Right cardiac atrium (tissue), 5 donors: Measurements from ENCODE around the gene SLC16A8. TPM values are rescaled to one million over a fixed set of nuclear protein-coding genes. Genes with fewer than 3 reads are reported as not detected.
"Not testable (repeated sequence)": the region's sequence is repeated elsewhere in the genome, so short reads cannot be mapped to it uniquely, and the experiment has no call there.

Experiments
- ATAC-seq, 2 donors: fragments of 200-7000 bp; cut with Tn5 transposase; one replicate each; pipeline versions ENCODE4 v1.8.0 to v1.9.1; 2020; ENCODE audit warnings: moderate library complexity in 2 of 2, mild to moderate bottlenecking in 1 of 2
- DNase-seq, 3 donors: peaks; one replicate each; pipeline ENCODE4 v3.0.0-alpha.2; 2020
- H3K27ac ChIP-seq: one replicate; pipeline ENCODE4 v1.5.1; 2013; ENCODE audit warnings: mild to moderate bottlenecking, low read length, control low read depth, moderate library complexity
- H3K27me3 ChIP-seq: one replicate; pipeline ENCODE4 v1.6.1; 2013; ENCODE audit not compliant: control insufficient read depth, insufficient read depth
- H3K4me1 ChIP-seq: one replicate; pipeline ENCODE4 v1.6.1; 2013; ENCODE audit warnings: low read length; ENCODE audit not compliant: control insufficient read depth, insufficient read depth
- H3K4me3 ChIP-seq: one replicate; pipeline ENCODE4 v1.5.1; 2013; ENCODE audit warnings: low read length, control low read depth
- H3K9me3 ChIP-seq: one replicate; pipeline ENCODE4 v1.6.1; 2013; ENCODE audit warnings: low read length; ENCODE audit not compliant: control insufficient read depth
- WGBS: extraction: QIAGEN DNeasy Blood & Tissue Kit; methylation state at CpG from one replicate; pipeline ENCODE4 v1.1.7; 2013; 5-methylcytosine and 5-hydroxymethylcytosine counted together
- intact Hi-C, 4 donors: fragments of 100-400 bp; cut with DNase I; formaldehyde crosslinking; loops; one replicate each; pipeline versions ENCODE4 v1.11.0 to v1.14.0; 2022 to 2023
- polyA plus RNA-seq: library from polyadenylated mRNA; stranded (reverse); fragments of 200-250 nt; gene quantifications from one replicate; pipeline ENCODE4 v1.2.3, GENCODE V29; 2013
- total RNA-seq, 4 donors: library from RNA; stranded (reverse); fragmentation: NEBNext Ultra II Directional; extraction: Animal tissue kit (Norgen Biotek cat#: 25700); gene quantifications; one replicate each; pipeline ENCODE4 v1.2.1, GENCODE V29; 2021
- donor health status: healthy with polysubstance abuse.
- donor health status: DM: no; HTN: yes; CAD: no.
- donor health status: DM: no; HTN: no; CAD: no.
- donor health status: DM: no; HTN: yes; CAD: no; lungs with severe emphysema.
- donor health status: DM: yes; HTN: yes; CAD: no.

Gene SLC16A8
- total and polyA plus RNA-seq, 5 donors, result 0.41 to 0.68 (median 0.60) TPM; not detected in 1

DNA sequence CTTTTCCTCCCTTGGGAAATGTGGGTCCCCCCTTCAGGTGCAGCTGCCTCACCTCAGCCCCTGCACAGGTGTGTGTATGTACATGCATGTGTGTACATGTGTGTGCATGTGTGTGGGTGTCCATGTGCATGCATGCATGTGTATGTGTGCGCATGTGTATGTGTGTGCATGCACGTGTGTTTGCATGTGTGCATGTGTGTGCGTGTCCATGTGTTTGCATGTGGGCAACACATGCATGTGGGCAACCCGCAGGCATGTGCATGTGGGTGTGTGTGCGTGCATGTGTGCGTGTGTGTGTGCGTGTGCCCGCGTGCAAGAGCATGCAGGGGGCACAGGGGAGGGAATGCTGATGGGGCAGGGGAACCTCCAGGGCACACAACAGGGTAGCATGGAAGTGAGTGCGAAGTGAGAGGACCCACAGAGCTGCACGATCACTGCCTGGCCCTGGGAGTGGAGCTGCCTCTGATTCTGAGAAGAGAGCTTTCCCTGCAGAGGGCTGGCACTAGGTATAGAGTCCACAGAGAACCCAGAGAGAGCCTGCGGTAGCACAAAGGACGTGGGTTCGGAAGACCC, 41.1 kb upstream of the SLC16A8 start:
- H3K27ac ChIP-seq, result no peak overlapping the region
- DNase-seq, result no peak

DNA sequence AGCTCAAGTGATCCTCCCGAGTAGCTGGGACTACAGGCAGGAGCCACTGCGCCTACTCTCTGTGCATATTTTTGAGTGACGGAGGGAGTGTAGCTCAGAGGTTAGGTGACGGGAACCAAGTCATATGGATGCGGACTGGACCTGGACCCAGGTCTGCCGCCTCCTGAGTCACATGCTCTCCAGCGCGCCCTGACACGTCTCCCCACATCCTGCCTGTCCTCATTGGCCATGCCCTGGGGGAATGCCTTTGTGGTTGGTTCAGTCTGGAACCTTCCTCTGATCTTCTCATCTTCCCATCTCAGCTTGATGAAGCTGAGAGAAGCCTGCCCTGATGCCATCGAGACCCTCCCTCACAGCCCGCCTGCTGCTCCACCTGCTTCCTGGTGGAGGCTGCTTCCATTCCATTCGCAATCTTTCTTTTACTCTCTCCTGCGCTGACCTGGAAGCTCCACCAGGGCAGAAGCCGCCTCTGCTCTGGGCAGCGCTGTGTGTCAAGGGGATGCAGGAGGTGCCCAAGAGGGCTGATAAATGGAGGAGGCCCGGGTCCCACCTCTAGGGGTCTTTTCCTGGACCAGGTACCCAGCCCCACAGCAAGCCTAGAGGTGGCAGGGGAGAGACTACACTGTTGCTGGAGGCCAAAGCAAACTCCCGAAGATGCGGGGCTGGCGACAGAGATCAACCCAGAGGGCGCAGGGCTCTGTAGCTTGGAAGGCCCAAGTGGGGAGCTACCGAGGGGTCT, 40.4 kb upstream of the SLC16A8 start:
- H3K27me3 ChIP-seq, result no peaks in the 10 kb centered on the region
- ATAC-seq (no peak), DNase-seq (no peak)
- H3K9me3 ChIP-seq, result no peaks in the 10 kb centered on the region
- no peaks in the 10 kb centered on the region for H3K4me1 ChIP-seq
- WGBS, result 94% methylated on average over 21 of the region's 21 CpGs
- intact Hi-C loops, result no loop called here
- no peak overlapping the region for H3K27ac ChIP-seq
- H3K4me3 ChIP-seq, result no peak overlapping the region

More for the DNA sequence above, 41.1 kb upstream of the SLC16A8 start:
- Histone ChIP-seq H3K27me3 (no peaks in the 10 kb centered on the region), H3K4me3 (no peak overlapping the region), H3K9me3 (no peaks in the 10 kb centered on the region), H3K4me1 (no peaks in the 10 kb centered on the region)
- 94% methylated on average over 14 of the region's 14 CpGs for WGBS
- intact Hi-C loops, result no loop called here
- ATAC-seq, result no peak

DNA sequence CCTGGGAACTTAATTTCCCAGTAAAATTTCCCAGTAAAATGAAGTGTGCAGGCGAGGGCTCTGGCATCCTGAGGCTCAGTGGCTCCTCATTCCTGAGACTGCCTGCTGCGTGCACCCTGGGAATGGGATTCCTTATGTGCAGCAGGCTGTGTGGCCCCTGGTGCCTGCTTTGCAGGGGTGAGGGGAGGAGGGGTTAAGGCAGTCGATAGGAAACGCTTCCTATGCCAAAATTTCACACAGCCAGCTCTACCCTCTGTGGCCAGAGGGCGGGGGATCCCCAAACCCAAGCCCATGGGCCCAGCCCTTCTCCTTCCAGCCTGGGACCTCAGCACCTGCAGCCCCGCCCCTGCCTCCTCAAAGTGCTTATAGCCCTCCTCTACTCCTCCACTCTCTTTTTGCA, 38.6 kb upstream of the SLC16A8 start:
- 81% methylated on average over 6 of the region's 6 CpGs for WGBS

DNA sequence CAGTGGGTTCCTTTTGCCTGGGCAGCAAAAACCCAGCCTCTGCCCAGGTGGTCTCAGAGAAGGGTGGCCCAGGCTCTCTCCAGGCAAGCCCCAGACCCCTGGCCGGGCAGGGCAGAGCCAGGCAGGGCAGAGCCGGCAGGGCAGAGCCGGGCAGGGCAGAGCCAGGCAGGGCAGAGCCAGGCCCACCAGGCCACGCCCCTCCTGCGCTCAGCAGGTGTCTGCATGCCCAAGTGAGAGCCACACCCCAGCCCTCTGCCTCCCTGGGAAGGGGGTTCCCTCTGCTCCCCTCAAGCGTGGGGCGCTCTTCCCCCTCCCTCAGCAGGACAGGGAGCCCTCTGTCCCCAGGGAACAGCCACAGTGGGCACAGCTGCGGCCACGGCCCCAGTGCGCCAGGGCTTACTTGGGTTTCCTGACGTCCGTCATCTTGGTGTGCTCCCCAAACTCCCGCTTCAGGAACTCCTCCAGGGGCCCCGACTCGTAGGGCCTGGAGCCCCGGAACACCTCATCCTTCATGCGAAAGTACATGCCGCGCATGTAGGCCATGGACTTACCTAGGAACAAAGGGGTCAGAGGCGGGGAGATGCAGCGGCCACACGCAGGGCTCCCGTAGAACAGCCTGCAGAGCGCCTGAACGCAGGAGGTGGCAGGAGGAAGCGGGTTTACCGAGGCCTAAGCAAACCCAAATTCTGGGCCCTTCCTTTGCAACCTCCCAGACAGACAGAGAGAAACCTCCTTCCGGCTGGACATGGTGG, 36.6 kb upstream of the SLC16A8 start:
- Histone ChIP-seq H3K4me1 (no peaks in the 10 kb centered on the region), H3K27me3 (no peaks in the 10 kb centered on the region), H3K4me3 (no peak overlapping the region), H3K9me3 (no peaks in the 10 kb centered on the region), H3K27ac (no peak overlapping the region)
- WGBS, result 92% methylated on average over 28 of the region's 28 CpGs
- intact Hi-C loops, result no loop called here
- DNase-seq, result no peak
- peak in 1 of 2 donors; percentile 25 for ATAC-seq

More for the DNA sequence above, 38.6 kb upstream of the SLC16A8 start:
- Histone ChIP-seq H3K9me3 (no peaks in the 10 kb centered on the region), H3K4me1 (no peaks in the 10 kb centered on the region), H3K4me3 (no peak overlapping the region), H3K27me3 (no peaks in the 10 kb centered on the region), H3K27ac (no peak overlapping the region)
- peak in 1 of 3 donors; percentile 24 for DNase-seq
- intact Hi-C loops, result no loop called here
- no peak for ATAC-seq

DNA sequence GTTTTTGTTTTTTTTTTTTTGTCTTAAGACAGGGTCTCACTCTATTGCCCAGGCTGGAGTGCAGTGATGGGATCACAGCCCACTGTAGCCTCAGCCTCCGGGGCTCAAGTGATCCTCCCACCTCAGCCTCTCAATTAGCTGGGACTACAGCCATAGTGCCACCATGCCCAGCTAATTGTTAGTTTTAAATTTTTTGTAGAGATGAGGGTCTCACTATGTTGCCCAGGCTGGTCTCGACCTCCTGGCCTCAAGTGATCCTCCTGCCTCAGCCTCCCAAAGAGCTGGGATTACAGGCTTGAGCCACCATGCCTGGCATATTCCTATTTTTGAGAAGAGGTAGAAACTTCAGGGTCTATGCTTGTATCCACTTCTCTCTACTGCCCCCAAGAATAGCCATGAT, 34.8 kb upstream of the SLC16A8 start:
- WGBS, result 97% methylated on average over 2 of the region's 2 CpGs
- not testable (repeated sequence) for DNase-seq, ATAC-seq, H3K9me3 ChIP-seq, H3K4me3 ChIP-seq, H3K27me3 ChIP-seq, H3K4me1 ChIP-seq, H3K27ac ChIP-seq
- intact Hi-C loops, result loop anchor here in 2 of 4 donors (10.0 kb wide), 3 partner anchors 86 to 236 kb away; partner anchors contain the start of gene MAFF (in 1 of the 2)

DNA sequence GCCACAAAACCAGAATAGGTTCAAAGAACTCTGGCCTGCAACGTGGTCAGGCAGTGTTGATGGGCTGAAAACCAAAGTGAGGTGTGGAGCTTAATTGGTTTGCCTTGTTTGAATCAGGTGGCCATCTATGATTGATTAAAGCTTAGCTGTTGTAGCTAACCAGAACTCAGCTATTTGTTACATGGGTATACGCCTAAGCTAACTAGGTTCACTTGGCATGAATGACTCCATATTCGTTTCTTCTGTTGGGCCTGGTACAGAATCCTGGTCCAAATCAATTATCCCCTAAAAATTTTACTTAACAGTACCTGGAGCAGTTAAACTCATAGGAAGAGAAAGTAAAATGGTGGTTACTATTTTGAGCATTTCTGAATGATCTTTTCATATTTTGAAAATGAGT, 34.2 kb upstream of the SLC16A8 start:
- Histone ChIP-seq H3K27me3 (no peaks in the 10 kb centered on the region), H3K27ac (no peak overlapping the region), H3K4me1 (no peaks in the 10 kb centered on the region), H3K4me3 (no peak overlapping the region), H3K9me3 (no peaks in the 10 kb centered on the region)
- ATAC-seq (no peak), DNase-seq (no peak)
- WGBS, result 93% methylated on average over 3 of the region's 3 CpGs
- intact Hi-C loops, result loop anchor here in 2 of 4 donors (10.0 kb wide), 3 partner anchors 87 to 237 kb away; partner anchors contain the start of gene MAFF (in 1 of the 2)

DNA sequence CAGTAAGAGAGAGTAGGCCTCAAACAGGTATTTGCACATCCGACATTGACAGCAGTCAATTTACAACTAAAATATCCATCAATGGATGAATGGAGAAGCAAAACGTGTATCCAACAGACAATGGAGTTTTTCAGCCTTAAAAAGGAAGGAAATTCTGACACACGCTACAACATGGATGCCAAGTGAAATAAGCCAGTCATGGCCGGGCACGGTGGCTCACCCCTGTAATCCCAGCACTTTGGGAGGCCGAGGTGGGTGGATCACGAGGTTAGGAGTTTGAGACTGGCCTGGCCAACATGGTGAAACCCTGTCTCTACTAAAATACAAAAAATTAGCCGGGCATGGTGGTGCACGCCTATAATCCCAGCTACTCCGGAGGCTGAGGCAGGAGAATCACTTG, 33.6 kb upstream of the SLC16A8 start:
- not testable (repeated sequence) for H3K4me1 ChIP-seq, H3K27me3 ChIP-seq, DNase-seq, ATAC-seq, H3K4me3 ChIP-seq, H3K9me3 ChIP-seq, H3K27ac ChIP-seq
- WGBS, result 91% methylated on average over 10 of the region's 10 CpGs
- intact Hi-C loops, result loop anchor here in 2 of 4 donors (10.0 kb wide), 3 partner anchors 87 to 237 kb away; partner anchors contain the start of gene MAFF (in 1 of the 2)

DNA sequence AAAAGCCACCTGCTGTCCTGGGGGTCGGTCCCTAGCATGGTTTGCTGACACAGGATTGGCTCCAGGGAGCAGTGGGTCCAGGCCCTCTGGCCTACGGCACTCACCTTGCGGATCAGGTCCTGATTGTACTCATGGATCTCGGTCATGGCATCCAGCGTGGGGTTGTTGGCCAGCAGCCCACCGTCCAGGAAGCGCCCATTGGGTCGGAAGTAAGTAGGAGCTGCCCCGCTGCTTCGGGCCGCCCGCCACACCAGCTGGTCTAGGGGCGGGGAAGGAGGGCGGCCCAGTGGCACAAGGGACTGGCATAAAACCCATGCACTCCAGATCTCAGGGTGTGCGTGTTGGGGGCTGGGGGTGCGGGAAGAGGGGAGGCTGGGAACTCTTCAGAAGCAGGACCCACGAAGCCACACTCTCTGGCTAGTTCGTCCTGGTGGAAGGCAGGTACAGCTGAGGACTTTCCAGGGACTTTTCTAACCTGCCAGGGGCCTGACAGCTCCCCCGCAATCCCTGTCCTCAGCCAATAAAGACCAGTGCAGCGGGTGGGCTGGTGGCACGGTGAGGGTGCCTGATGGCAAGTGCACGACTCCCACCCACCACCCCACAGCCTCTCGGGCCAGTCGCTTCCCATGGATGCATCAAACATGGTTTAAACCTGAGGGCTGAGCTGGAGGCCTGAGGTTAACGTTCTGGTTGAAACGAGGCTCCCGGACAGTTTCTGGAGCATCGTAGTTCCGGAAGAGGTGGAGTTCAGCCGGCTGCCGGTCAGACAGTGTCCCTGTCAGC, 31.6 kb upstream of the SLC16A8 start:
- no peaks in the 10 kb centered on the region for H3K4me1 ChIP-seq
- DNase-seq (peak in 2 of 3 donors; percentile 30 to 63), ATAC-seq (no peak)
- 95% methylated on average over 31 of the region's 31 CpGs for WGBS
- intact Hi-C loops, result loop anchor here in 2 of 4 donors (10.0 kb wide), 3 partner anchors 89 to 239 kb away; partner anchors contain the start of gene MAFF (in 1 of the 2)
- H3K4me3 ChIP-seq, result no peak overlapping the region
- no peaks in the 10 kb centered on the region for H3K9me3 ChIP-seq
- no peaks in the 10 kb centered on the region for H3K27me3 ChIP-seq
- H3K27ac ChIP-seq, result no peak overlapping the region

DNA sequence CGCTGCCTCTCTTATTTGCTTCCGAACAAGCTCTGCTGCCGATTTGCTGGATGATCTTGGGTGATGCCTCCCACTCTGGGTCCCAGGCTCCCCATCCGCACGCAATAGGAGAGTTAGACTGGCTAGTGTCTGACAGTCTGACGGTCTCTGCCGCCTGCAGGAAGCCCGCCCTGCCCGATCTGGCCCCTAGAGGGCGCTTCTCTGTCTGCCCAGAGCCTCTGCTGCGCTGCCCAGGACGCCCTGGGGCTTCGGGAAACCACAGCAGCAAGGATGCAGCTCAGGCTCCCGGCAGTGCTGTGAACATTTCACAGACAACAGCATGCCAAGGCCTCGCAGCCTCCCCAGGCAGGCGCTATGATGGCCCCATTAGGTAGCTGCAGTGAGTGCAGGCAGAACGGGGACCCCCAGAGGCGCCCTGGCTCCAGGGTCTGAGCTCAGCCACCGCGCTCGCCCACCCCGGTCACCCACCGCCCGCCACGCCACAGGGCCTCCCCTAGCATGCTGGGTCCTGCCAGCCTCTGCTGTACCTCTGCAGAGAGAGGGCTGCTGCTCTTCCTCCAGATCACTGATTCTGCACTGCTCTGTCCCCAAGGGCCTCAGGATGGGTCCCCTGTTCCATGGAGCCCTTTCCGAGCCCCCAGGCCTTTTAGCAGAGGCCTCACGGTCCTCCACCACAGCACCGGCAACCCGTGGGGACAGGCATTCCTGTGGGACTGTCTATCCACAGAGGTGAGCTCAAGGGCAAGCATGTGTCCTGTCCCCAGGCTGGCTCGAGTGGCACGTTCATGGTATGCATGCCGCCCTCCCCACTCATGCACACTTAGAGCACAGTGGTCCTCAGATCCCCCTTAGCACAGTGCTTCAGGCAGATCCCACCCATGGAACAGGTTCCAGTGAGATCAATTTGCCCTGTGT, 30.8 kb upstream of the SLC16A8 start:
- Histone ChIP-seq H3K9me3 (no peaks in the 10 kb centered on the region), H3K4me1 (no peaks in the 10 kb centered on the region), H3K27me3 (no peaks in the 10 kb centered on the region), H3K4me3 (no peak overlapping the region), H3K27ac (no peak overlapping the region)
- intact Hi-C loops, result loop anchor here in 2 of 4 donors (5.0 to 10.0 kb wide), 4 partner anchors 62 to 240 kb away; partner anchors contain the start of gene MAFF (in 1 of the 2)
- 50% methylated on average over 32 of the region's 32 CpGs for WGBS
- DNase-seq (peak; percentile 88 to 95 (median 95)), ATAC-seq (peak; percentile 84 to 88)
